ENCODE data around the gene SH3RF1. TPM values are rescaled to one million over a fixed set of nuclear protein-coding genes. Genes with fewer than 3 reads are reported as not detected.

Gene SH3RF1
- total and polyA plus RNA-seq, 11 donors, result 1.7 to 17.2 (median 8.9) TPM

GRCh38 chr4:169100670-169101101 is 170.1 kb downstream of the SH3RF1 start:
- peak in 2 of 4 donors; percentile 22 to 35 for ATAC-seq
- Histone ChIP-seq H3K4me1 (peaks cover 0 to 34% (median 25%) of the 10 kb centered on the region in 12 donors), H3K9me3 (peaks cover 0 to 4% (median 0%) of the 10 kb centered on the region in 12 donors), H3K4me3 (no peak overlapping the region), H3K36me3 (peaks cover 0 to 48% (median 18%) of the 10 kb centered on the region in 9 donors), H3K27me3 (no peaks in the 10 kb centered on the region), H3K27ac (peak overlapping the region in 10 of 12 donors; percentile 22 to 77 (median 66))
- WGBS, 4 donors, result 83 to 91% (median 89%) methylated on average over 4 of the region's 4 CpGs
- intact Hi-C loops (cut with DNase I), result no loop called here
- TF ChIP-seq POLR2A (IDR thresholded peaks at IDR 0.05), result no peak
- TF ChIP-seq, protein P1, sequence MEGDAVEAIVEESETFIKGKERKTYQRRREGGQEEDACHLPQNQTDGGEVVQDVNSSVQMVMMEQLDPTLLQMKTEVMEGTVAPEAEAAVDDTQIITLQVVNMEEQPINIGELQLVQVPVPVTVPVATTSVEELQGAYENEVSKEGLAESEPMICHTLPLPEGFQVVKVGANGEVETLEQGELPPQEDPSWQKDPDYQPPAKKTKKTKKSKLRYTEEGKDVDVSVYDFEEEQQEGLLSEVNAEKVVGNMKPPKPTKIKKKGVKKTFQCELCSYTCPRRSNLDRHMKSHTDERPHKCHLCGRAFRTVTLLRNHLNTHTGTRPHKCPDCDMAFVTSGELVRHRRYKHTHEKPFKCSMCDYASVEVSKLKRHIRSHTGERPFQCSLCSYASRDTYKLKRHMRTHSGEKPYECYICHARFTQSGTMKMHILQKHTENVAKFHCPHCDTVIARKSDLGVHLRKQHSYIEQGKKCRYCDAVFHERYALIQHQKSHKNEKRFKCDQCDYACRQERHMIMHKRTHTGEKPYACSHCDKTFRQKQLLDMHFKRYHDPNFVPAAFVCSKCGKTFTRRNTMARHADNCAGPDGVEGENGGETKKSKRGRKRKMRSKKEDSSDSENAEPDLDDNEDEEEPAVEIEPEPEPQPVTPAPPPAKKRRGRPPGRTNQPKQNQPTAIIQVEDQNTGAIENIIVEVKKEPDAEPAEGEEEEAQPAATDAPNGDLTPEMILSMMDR (IDR thresholded peaks at IDR 0.05), result no peak
- DNase-seq, result no peak

DNA sequence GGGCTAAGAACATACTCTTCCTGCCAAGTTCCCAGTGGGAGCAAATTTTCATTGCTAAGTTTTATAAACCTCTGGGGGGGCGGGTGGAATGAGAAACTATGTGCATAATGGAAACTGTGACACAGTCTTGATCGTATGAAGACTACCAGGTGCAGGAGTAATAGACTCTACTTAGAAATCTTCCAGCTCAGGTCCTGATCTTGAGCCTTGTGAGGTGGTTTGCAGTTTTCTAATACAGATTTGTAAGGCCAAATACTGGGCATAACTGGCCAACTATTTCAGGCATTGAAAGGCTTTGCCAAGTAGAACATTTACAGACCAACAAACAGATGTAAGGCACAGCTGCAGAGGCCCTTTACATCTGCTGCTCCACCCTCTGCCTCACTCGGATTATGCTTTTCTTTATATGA is 171.0 kb downstream of the SH3RF1 start:
- 59 to 67% (median 65%) methylated on average over 3 of the region's 3 CpGs for WGBS, 4 donors
- intact Hi-C loops (cut with DNase I), result no loop called here
- TF ChIP-seq, protein P1 (IDR thresholded peaks at IDR 0.05), result no peak
- no peak for TF ChIP-seq POLR2A (IDR thresholded peaks at IDR 0.05)
- peaks cover 0 to 34% (median 25%) of the 10 kb centered on the region in 12 donors for H3K4me1 ChIP-seq
- H3K27ac ChIP-seq, result peak overlapping the region in 11 of 12 donors; percentile 22 to 77 (median 66)
- DNase-seq, result peak in 3 of 5 donors; percentile 35 to 59 (median 48)
- H3K27me3 ChIP-seq, result no peaks in the 10 kb centered on the region
- H3K36me3 ChIP-seq, result peaks cover 0 to 48% (median 21%) of the 10 kb centered on the region in 9 donors
- peak; percentile 56 to 82 (median 71) for ATAC-seq
- peaks cover 0 to 4% (median 0%) of the 10 kb centered on the region in 12 donors for H3K9me3 ChIP-seq
- no peak overlapping the region for H3K4me3 ChIP-seq

- intact Hi-C loops (cut with DNase I), result no loop called here
Observed at GRCh38 chr4:169098969-169099690, 171.6 kb downstream of the SH3RF1 start.

DNA sequence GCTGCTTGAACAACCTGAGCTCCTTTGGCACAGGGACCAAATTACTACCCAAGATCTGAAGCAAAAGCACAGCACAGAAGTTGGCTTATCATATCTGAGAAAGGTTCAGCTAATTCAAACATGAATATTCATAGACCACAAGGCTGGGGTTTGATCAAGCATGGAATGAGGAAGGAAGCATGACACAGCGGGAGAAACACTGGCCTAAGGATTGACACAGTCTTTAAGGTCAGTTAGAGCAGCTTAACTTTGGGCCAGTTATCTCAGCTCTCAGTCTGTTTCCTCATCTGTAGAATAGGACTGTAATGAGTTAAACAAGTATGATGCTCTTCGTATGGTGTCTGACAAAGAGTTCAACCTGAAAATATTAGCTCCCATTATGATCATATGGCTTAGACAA is 172.2 kb downstream of the SH3RF1 start:
- intact Hi-C loops (cut with DNase I), result no loop called here
- WGBS, 4 donors, result 71 to 91% (median 88%) methylated on average over 2 of the region's 2 CpGs
- Histone ChIP-seq H3K4me1 (peaks cover 0 to 29% (median 17%) of the 10 kb centered on the region in 12 donors), H3K9me3 (peaks cover 0 to 4% (median 0%) of the 10 kb centered on the region in 12 donors), H3K27me3 (no peaks in the 10 kb centered on the region), H3K27ac (peak overlapping the region in 8 of 12 donors; percentile 34 to 77 (median 61)), H3K36me3 (peaks cover 0 to 48% (median 14%) of the 10 kb centered on the region in 9 donors), H3K4me3 (no peak overlapping the region)
- peak in 2 of 4 donors; percentile 30 to 43 for ATAC-seq
- no peak for TF ChIP-seq POLR2A (IDR thresholded peaks at IDR 0.05)
- TF ChIP-seq, protein P1 (IDR thresholded peaks at IDR 0.05), result no peak
- DNase-seq, result no peak

More at GRCh38 chr4:169098969-169099690, 171.6 kb downstream of the SH3RF1 start:
- peak overlapping the region in 10 of 12 donors; percentile 22 to 77 (median 61) for H3K27ac ChIP-seq
- 87 to 91% (median 89%) methylated on average over 4 of the region's 4 CpGs for WGBS, 4 donors
- TF ChIP-seq, protein P1 (IDR thresholded peaks at IDR 0.05), result no peak
- no peak for TF ChIP-seq POLR2A (IDR thresholded peaks at IDR 0.05)
- peaks cover 0 to 4% (median 0%) of the 10 kb centered on the region in 12 donors for H3K9me3 ChIP-seq
- peaks cover 0 to 48% (median 17%) of the 10 kb centered on the region in 9 donors for H3K36me3 ChIP-seq
- H3K4me3 ChIP-seq, result no peak overlapping the region
- no peaks in the 10 kb centered on the region for H3K27me3 ChIP-seq
- DNase-seq (no peak), ATAC-seq (peak in 1 of 4 donors; percentile 14)
- peaks cover 0 to 31% (median 21%) of the 10 kb centered on the region in 12 donors for H3K4me1 ChIP-seq
